PC-9 (cell line): ENCODE results near the gene NACC2.

Source experiments
- EZH2 ChIP-seq: fragments of 200-600 bp; sonication (generic); IDR thresholded peaks from 2 replicates; pipeline ENCODE4 v1.8.0; 2017; ENCODE audit warnings: antibody characterized with exemption, low read depth
- TF ChIP-seq, protein P1 (sequence below): fragments of 200-600 bp; sonication (generic); conservative IDR thresholded peaks from 2 replicates; pipeline ENCODE4 v1.6.1; 2017; ENCODE audit warnings: mixed run types, antibody characterized with exemption, mild to moderate bottlenecking, moderate library complexity

DNA sequence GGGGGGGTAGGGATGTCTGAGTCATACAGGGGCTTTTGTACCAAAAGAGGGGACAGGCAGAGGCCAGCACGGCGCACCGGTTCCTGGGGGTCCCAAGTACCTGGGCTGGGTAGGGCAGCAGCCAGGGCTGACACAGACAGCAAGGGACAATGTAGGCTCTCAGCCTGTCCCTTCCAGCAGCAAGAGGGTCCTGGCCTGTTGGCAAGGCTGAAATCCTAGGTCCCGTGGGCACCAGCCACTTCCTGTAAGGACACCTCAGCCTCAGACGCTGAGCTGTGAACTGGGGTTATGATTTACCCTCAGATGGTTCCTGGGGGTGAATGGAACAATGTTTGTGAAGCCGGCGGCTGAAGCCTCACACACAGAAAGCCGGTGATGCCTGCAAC lies 41.3 kb downstream of the NACC2 start:
- TF ChIP-seq, protein P1, sequence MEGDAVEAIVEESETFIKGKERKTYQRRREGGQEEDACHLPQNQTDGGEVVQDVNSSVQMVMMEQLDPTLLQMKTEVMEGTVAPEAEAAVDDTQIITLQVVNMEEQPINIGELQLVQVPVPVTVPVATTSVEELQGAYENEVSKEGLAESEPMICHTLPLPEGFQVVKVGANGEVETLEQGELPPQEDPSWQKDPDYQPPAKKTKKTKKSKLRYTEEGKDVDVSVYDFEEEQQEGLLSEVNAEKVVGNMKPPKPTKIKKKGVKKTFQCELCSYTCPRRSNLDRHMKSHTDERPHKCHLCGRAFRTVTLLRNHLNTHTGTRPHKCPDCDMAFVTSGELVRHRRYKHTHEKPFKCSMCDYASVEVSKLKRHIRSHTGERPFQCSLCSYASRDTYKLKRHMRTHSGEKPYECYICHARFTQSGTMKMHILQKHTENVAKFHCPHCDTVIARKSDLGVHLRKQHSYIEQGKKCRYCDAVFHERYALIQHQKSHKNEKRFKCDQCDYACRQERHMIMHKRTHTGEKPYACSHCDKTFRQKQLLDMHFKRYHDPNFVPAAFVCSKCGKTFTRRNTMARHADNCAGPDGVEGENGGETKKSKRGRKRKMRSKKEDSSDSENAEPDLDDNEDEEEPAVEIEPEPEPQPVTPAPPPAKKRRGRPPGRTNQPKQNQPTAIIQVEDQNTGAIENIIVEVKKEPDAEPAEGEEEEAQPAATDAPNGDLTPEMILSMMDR, result no peak
- TF ChIP-seq EZH2, result no peak
